ENCODE measurements around the gene USP28.
"Not testable (repeated sequence)": the region's sequence is repeated elsewhere in the genome, so short reads cannot be mapped to it uniquely, and the experiment has no call there.

Gene USP28

GRCh38 chr11:113814181-113814580 lies 61.2 kb downstream of the USP28 start:
- Histone ChIP-seq H3K27ac (ENCODE audit: low read depth, low read length) (no peak overlapping the region), H3K9me3 (ENCODE audit: control insufficient read depth in 5 of 5, low read length in 5 of 5) (no peaks in the 10 kb centered on the region), H3K9ac (ENCODE audit: low read length in 5 of 5) (no peak overlapping the region), H3K27me3 (ENCODE audit: control insufficient read depth in 5 of 5, insufficient read depth in 4 of 5, low read length in 5 of 5) (no peaks in the 10 kb centered on the region), H3K4me1 (ENCODE audit: control insufficient read depth in 5 of 5, insufficient read depth in 5 of 5, low read length in 5 of 5) (peaks cover 0 to 6% (median 0%) of the 10 kb centered on the region in 5 donors), H3K36me3 (ENCODE audit: control insufficient read depth in 5 of 5, insufficient read depth in 5 of 5, low read length in 5 of 5) (peaks cover 15 to 37% (median 28%) of the 10 kb centered on the region in 5 donors), H3K4me3 (ENCODE audit: low read depth in 1 of 5, low read length in 5 of 5) (no peak overlapping the region)

GRCh38 chr11:113808931-113809330 lies 66.4 kb downstream of the USP28 start:
- H3K9me3 ChIP-seq (ENCODE audit: control insufficient read depth in 5 of 5, low read length in 5 of 5), result no peaks in the 10 kb centered on the region
- no peaks in the 10 kb centered on the region for H3K27me3 ChIP-seq (ENCODE audit: control insufficient read depth in 5 of 5, insufficient read depth in 4 of 5, low read length in 5 of 5)
- no peak overlapping the region for H3K4me3 ChIP-seq (ENCODE audit: low read depth in 1 of 5, low read length in 5 of 5)
- H3K27ac ChIP-seq (ENCODE audit: low read depth, low read length), result no peak overlapping the region
- no peak overlapping the region for H3K9ac ChIP-seq (ENCODE audit: low read length in 5 of 5)
- H3K36me3 ChIP-seq (ENCODE audit: control insufficient read depth in 5 of 5, insufficient read depth in 5 of 5, low read length in 5 of 5), result peaks cover 23 to 53% (median 40%) of the 10 kb centered on the region in 5 donors
- peaks cover 0 to 3% (median 0%) of the 10 kb centered on the region in 5 donors for H3K4me1 ChIP-seq (ENCODE audit: control insufficient read depth in 5 of 5, insufficient read depth in 5 of 5, low read length in 5 of 5)

- no peak overlapping the region for H3K4me3 ChIP-seq (ENCODE audit: low read depth in 1 of 5, low read length in 5 of 5)
- peaks cover 39 to 65% (median 55%) of the 10 kb centered on the region in 5 donors for H3K36me3 ChIP-seq (ENCODE audit: control insufficient read depth in 5 of 5, insufficient read depth in 5 of 5, low read length in 5 of 5)
- no peak overlapping the region for H3K9ac ChIP-seq (ENCODE audit: low read length in 5 of 5)
- H3K4me1 ChIP-seq (ENCODE audit: control insufficient read depth in 5 of 5, insufficient read depth in 5 of 5, low read length in 5 of 5), result no peaks in the 10 kb centered on the region
- no peak overlapping the region for H3K27ac ChIP-seq (ENCODE audit: low read depth, low read length)
- H3K27me3 ChIP-seq (ENCODE audit: control insufficient read depth in 5 of 5, insufficient read depth in 4 of 5, low read length in 5 of 5), result no peaks in the 10 kb centered on the region
- no peaks in the 10 kb centered on the region for H3K9me3 ChIP-seq (ENCODE audit: control insufficient read depth in 5 of 5, low read length in 5 of 5)
These were observed 69.0 kb downstream of the USP28 start for GRCh38 chr11:113806406-113806805.

- no peak overlapping the region for H3K27ac ChIP-seq (ENCODE audit: low read depth, low read length)
- peaks cover 40 to 65% (median 52%) of the 10 kb centered on the region in 5 donors for H3K36me3 ChIP-seq (ENCODE audit: control insufficient read depth in 5 of 5, insufficient read depth in 5 of 5, low read length in 5 of 5)
These were observed 69.7 kb downstream of the USP28 start for GRCh38 chr11:113805640-113806039.

GRCh38 chr11:113802621-113803020 lies 72.8 kb downstream of the USP28 start:
- no peak overlapping the region for H3K27ac ChIP-seq (ENCODE audit: low read depth, low read length)
- no peak overlapping the region for H3K4me3 ChIP-seq (ENCODE audit: low read depth in 1 of 5, low read length in 5 of 5)
- no peak overlapping the region for H3K9ac ChIP-seq (ENCODE audit: low read length in 5 of 5)
- H3K9me3 ChIP-seq (ENCODE audit: control insufficient read depth in 5 of 5, low read length in 5 of 5), result no peaks in the 10 kb centered on the region
- peaks cover 44 to 66% (median 49%) of the 10 kb centered on the region in 5 donors for H3K36me3 ChIP-seq (ENCODE audit: control insufficient read depth in 5 of 5, insufficient read depth in 5 of 5, low read length in 5 of 5)
- no peaks in the 10 kb centered on the region for H3K27me3 ChIP-seq (ENCODE audit: control insufficient read depth in 5 of 5, insufficient read depth in 4 of 5, low read length in 5 of 5)
- H3K4me1 ChIP-seq (ENCODE audit: control insufficient read depth in 5 of 5, insufficient read depth in 5 of 5, low read length in 5 of 5), result no peaks in the 10 kb centered on the region

More at GRCh38 chr11:113805640-113806039, 69.7 kb downstream of the USP28 start:
- Histone ChIP-seq H3K9me3 (ENCODE audit: control insufficient read depth in 5 of 5, low read length in 5 of 5) (no peaks in the 10 kb centered on the region), H3K4me1 (ENCODE audit: control insufficient read depth in 5 of 5, insufficient read depth in 5 of 5, low read length in 5 of 5) (no peaks in the 10 kb centered on the region), H3K9ac (ENCODE audit: low read length in 5 of 5) (no peak overlapping the region), H3K4me3 (ENCODE audit: low read depth in 1 of 5, low read length in 5 of 5) (no peak overlapping the region), H3K27me3 (ENCODE audit: control insufficient read depth in 5 of 5, insufficient read depth in 4 of 5, low read length in 5 of 5) (no peaks in the 10 kb centered on the region)

GRCh38 chr11:113796663-113797259 lies 78.6 kb downstream of the USP28 start:
- peaks cover 13 to 26% (median 21%) of the 10 kb centered on the region in 5 donors for H3K36me3 ChIP-seq (ENCODE audit: control insufficient read depth in 5 of 5, insufficient read depth in 5 of 5, low read length in 5 of 5)
- H3K9me3 ChIP-seq (ENCODE audit: control insufficient read depth in 5 of 5, low read length in 5 of 5), result no peaks in the 10 kb centered on the region
- no peak overlapping the region for H3K9ac ChIP-seq (ENCODE audit: low read length in 5 of 5)
- no peak overlapping the region for H3K27ac ChIP-seq (ENCODE audit: low read depth, low read length)
- no peaks in the 10 kb centered on the region for H3K4me1 ChIP-seq (ENCODE audit: control insufficient read depth in 5 of 5, insufficient read depth in 5 of 5, low read length in 5 of 5)
- no peak overlapping the region for H3K4me3 ChIP-seq (ENCODE audit: low read depth in 1 of 5, low read length in 5 of 5)
- no peaks in the 10 kb centered on the region for H3K27me3 ChIP-seq (ENCODE audit: control insufficient read depth in 5 of 5, insufficient read depth in 4 of 5, low read length in 5 of 5)

GRCh38 chr11:113789675-113790320 lies 85.6 kb downstream of the USP28 start:
- no peak overlapping the region for H3K27ac ChIP-seq (ENCODE audit: low read depth, low read length)
- no peak overlapping the region for H3K9ac ChIP-seq (ENCODE audit: low read length in 5 of 5)
- no peaks in the 10 kb centered on the region for H3K9me3 ChIP-seq (ENCODE audit: control insufficient read depth in 5 of 5, low read length in 5 of 5)
- H3K4me3 ChIP-seq (ENCODE audit: low read depth in 1 of 5, low read length in 5 of 5), result no peak overlapping the region
- peaks cover 0 to 6% (median 0%) of the 10 kb centered on the region in 5 donors for H3K27me3 ChIP-seq (ENCODE audit: control insufficient read depth in 5 of 5, insufficient read depth in 4 of 5, low read length in 5 of 5)
- H3K36me3 ChIP-seq (ENCODE audit: control insufficient read depth in 5 of 5, insufficient read depth in 5 of 5, low read length in 5 of 5), result no peaks in the 10 kb centered on the region
- H3K4me1 ChIP-seq (ENCODE audit: control insufficient read depth in 5 of 5, insufficient read depth in 5 of 5, low read length in 5 of 5), result no peaks in the 10 kb centered on the region

GRCh38 chr11:113789016-113789415 lies 86.4 kb downstream of the USP28 start:
- H3K27me3 ChIP-seq (ENCODE audit: control insufficient read depth in 5 of 5, insufficient read depth in 4 of 5, low read length in 5 of 5); H3K4me1 ChIP-seq (ENCODE audit: control insufficient read depth in 5 of 5, insufficient read depth in 5 of 5, low read length in 5 of 5); H3K27ac ChIP-seq (ENCODE audit: low read depth, low read length); H3K9ac ChIP-seq (ENCODE audit: low read length in 5 of 5); H3K36me3 ChIP-seq (ENCODE audit: control insufficient read depth in 5 of 5, insufficient read depth in 5 of 5, low read length in 5 of 5); H3K4me3 ChIP-seq (ENCODE audit: low read depth in 1 of 5, low read length in 5 of 5); H3K9me3 ChIP-seq (ENCODE audit: control insufficient read depth in 5 of 5, low read length in 5 of 5): not testable (repeated sequence)

- H3K4me3 ChIP-seq (ENCODE audit: low read depth in 1 of 5, low read length in 5 of 5), result no peak overlapping the region
- peaks cover 0 to 9% (median 0%) of the 10 kb centered on the region in 5 donors for H3K27me3 ChIP-seq (ENCODE audit: control insufficient read depth in 5 of 5, insufficient read depth in 4 of 5, low read length in 5 of 5)
- H3K36me3 ChIP-seq (ENCODE audit: control insufficient read depth in 5 of 5, insufficient read depth in 5 of 5, low read length in 5 of 5), result no peaks in the 10 kb centered on the region
- H3K4me1 ChIP-seq (ENCODE audit: control insufficient read depth in 5 of 5, insufficient read depth in 5 of 5, low read length in 5 of 5), result peaks cover 0 to 6% (median 0%) of the 10 kb centered on the region in 5 donors
- H3K9ac ChIP-seq (ENCODE audit: low read length in 5 of 5), result no peak overlapping the region
- H3K27ac ChIP-seq (ENCODE audit: low read depth, low read length), result no peak overlapping the region
- H3K9me3 ChIP-seq (ENCODE audit: control insufficient read depth in 5 of 5, low read length in 5 of 5), result no peaks in the 10 kb centered on the region
These were observed 93.2 kb downstream of the USP28 start for GRCh38 chr11:113782134-113782533.

GRCh38 chr11:113781682-113782081 lies 93.7 kb downstream of the USP28 start:
- Histone ChIP-seq H3K4me3 (ENCODE audit: low read depth in 1 of 5, low read length in 5 of 5) (no peak overlapping the region), H3K27ac (ENCODE audit: low read depth, low read length) (no peak overlapping the region), H3K9ac (ENCODE audit: low read length in 5 of 5) (no peak overlapping the region), H3K9me3 (ENCODE audit: control insufficient read depth in 5 of 5, low read length in 5 of 5) (no peaks in the 10 kb centered on the region), H3K27me3 (ENCODE audit: control insufficient read depth in 5 of 5, insufficient read depth in 4 of 5, low read length in 5 of 5) (peaks cover 0 to 9% (median 0%) of the 10 kb centered on the region in 5 donors), H3K36me3 (ENCODE audit: control insufficient read depth in 5 of 5, insufficient read depth in 5 of 5, low read length in 5 of 5) (no peaks in the 10 kb centered on the region), H3K4me1 (ENCODE audit: control insufficient read depth in 5 of 5, insufficient read depth in 5 of 5, low read length in 5 of 5) (peaks cover 0 to 6% (median 0%) of the 10 kb centered on the region in 5 donors)

Data from subcutaneous abdominal adipose tissue (tissue), 5 donors.